Measurements from ENCODE around the gene PLA2G7.

DNA sequence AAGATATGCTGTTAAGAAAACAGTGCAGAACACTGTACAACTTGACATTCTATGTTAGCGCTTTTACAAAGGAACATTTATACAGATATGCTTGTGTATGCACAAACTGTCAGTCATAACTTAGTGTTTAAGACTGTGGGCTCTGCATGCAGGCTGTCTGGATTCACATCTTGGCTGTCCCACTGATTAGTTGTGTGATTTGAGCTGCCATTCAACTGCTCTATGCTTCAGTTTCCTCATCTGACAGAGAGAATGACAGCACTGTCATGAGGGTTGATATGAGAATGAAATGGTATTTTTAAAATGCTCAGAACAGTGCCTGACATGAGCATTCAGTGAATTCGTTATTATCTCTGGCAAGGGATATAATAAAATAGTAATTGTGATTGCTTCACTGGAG is 73.7 kb downstream of the PLA2G7 start:
- no peak for TF ChIP-seq CTCF (optimal IDR thresholded peaks at IDR 0.05 in 1 of 3, IDR thresholded peaks at IDR 0.05 in 1 of 3, conservative IDR thresholded peaks at IDR 0.05 in 1 of 3; ENCODE audit: extremely low read depth in 1 of 3, insufficient read depth in 2 of 3, low read length in 3 of 3)
- no peak for TF ChIP-seq EZH2 (IDR thresholded peaks at IDR 0.05; ENCODE audit: low read length)

All from keratinocyte (primary cell).